Activated CD4-positive, alpha-beta T cell treated with anti-CD3 and anti-CD28 coated beads, Interleukin-2, amount 50 U/mL, for 48 hours (primary cell): ENCODE data around the gene ERH.
"Not testable (repeated sequence)": the region's sequence is repeated elsewhere in the genome, so short reads cannot be mapped to it uniquely, and the experiment has no call there.

Experiments used
- DNase-seq, 2 experiments: peaks; one replicate each; pipeline ENCODE4 v3.0.0-alpha.2; 2020

ERH gene

DNA sequence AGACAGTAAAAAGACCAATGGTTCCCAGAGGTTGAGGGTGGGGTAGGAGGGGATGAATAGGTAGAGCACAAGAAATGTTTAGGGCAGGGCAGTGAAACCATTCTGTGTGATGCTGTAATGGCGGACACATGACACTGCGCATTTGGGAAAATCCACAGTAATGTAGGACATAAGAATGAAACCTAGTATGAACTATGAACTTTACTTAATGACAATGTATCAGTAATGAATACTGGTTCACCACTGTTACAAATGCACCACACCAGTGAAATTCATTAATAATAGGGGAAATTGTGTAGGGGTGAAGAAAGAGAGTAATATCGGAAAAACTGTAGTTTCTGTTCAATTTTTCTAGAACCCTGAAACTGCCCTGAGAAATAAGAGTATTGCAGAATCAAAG lies 5.6 kb downstream of the ERH start:
- DNase-seq, result no peak

DNA sequence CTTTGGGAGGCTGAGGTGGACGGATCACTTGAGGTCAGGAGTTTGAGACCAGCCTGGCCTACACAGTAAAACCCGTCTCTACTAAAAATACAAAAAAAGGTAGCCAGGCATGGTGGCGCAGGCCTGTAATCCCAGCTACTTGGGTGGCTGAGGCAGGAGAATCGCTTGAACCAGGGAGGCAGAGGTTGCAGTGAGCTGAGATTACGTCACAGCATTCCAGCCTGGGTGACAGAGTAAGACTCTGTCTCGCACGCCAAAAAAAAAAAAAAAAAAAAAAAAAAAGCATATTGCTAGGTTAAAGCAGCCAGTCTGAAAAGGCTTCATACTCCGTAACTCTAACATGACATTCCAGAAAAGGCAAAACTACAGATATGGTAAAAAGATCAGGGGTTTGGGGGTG lies 6.7 kb downstream of the ERH start:
- not testable (repeated sequence) for DNase-seq

DNA sequence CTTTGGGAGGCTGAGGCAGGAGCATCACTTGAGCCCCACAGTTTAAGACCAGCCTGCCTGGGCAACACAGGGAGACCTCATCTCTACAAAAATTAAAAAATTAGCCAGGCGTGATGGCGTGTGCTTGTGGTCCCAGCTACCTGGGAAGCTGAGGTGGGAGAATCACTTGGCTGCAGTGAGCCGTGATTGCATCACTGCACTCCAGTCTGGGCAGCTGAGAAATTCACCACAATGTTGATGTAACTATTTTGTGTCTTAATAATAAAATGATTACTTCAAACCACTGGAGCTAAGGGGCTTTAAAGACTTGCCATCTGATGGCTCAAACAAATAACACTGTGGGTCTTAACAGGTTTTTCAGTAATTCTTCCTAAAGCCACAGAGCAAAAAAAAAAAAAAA lies 10.8 kb downstream of the ERH start:
- DNase-seq, result no peak

DNA sequence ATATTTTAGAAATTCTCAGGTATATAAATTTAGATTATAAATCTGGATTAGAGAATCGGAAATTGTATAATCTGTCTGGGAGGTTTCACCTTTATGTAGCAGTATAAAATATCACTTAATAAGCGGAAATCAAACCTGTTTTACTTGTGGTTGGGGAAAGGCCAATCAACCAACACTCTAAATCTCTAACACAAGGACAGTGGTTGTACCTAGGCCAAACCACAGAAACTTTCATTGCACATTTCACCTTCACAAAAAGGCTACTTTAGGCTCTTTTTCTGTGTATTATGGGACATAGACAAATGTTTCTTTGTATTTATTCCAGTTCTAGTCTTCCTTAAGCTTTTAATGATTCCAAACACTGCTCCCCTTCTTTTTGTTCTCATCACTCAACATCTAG lies 19.8 kb downstream of the ERH start:
- DNase-seq, result no peak

DNA sequence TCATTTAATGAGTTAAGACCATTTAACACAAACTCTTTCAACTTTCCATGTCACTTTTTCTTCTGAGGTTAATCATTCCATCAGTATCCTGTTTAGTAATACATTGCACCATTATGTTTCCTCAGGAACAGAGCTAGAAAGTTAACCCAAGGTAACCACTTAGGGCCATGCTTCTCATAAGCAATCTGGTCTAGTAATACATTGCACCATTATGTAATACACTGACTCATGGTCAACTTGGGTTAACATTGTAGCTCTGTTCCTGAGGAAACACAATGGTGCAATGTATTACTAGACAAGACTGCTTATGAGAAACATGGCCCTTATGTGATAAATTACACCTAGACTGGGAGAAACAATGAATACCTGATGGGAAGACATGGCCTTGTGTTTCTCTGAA lies 21.7 kb downstream of the ERH start:
- no peak for DNase-seq

DNA sequence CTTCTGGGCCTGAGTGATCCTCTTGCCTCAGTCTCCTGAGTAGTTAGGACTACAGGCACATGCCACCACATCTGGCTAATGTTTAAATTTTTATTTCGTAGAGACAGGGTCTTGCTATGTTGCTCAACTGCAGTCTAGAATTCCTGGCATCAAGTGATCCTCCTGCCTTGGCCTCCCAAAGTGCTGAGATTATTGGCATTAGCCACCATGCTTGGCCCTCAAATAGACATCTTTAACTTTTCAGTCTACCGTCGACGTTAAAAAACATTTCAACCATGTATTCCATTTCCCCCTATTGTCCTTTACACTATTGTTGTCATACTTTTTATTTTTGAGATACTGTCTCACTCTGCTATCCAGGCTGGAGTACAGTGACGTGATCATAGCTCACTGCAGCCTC lies 22.4 kb downstream of the ERH start:
- no peak for DNase-seq

DNA sequence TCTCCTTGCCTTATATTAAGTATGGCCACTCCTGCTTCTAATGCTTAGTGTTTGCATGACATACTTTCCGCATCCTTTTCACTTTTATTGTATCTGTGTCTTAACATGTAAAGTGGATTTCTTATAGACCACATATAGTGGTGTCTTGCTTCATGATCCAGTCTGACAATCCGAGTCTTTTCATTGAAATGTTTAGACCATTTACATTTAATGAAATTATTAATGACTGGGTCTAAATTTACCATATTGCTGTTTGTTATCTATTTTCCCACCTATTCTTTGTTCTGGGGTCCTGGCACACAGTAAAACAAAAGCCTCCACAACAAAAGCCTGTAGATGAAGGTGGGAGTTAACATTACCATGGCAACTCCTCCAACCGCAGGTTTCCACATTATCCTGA lies 22.9 kb downstream of the ERH start:
- no peak for DNase-seq

DNA sequence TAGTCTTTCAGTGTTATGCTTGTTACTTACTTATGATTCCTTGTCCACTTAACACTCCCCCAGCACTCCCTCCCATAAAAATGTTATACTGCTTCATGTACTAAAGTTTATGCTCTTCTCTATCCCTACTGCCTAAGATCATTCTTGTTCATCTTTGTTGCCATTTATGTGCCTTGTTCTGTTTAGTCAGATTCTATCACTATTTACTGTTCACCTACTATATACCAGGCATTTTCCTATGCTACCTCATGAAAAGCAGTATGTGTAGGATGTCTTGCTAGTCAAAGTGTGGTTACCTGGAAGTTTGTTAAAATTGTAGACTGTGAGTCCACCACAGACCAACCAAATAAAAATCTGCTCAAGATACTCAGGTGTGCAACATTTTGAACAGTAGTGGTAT lies 23.9 kb downstream of the ERH start:
- no peak for DNase-seq

DNA sequence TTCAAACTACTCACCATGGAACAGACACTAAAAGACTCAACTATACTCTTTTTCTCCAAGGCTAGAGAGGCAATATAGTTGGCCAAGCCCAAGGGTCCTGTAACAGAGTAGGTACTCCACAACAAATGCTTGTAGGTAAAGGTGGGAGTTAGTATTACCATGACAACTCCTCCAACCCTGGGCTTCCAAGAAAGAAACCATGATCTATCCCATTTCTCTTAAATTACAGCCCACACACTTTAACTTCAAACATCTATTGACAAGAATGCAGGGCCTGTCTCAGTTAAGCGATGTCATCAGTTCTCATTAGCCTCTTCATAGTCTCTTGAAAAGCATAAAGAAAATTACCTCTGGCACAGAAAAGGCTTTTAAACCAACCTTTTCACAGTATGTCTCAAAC lies 25.0 kb downstream of the ERH start:
- no peak for DNase-seq

DNA sequence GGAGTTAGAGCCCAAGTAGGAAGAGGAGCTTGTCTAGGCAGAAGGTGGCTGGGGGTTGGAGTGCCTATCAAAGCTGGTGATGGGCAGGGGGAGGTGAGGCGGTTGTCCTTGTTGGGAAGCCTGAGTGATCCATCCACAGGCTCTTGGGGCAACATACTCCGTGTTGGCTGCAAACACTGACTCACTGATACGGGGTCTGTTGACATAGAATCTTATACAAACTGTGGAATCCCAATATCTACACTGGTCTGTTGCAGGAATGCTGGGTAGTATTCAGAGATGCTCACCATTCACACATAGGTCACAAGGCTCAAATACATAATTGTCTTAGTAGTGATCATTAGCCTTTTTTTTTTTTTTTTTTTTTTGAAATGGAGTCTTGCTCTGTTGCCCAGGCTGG lies 26.0 kb downstream of the ERH start:
- DNase-seq, result no peak

DNA sequence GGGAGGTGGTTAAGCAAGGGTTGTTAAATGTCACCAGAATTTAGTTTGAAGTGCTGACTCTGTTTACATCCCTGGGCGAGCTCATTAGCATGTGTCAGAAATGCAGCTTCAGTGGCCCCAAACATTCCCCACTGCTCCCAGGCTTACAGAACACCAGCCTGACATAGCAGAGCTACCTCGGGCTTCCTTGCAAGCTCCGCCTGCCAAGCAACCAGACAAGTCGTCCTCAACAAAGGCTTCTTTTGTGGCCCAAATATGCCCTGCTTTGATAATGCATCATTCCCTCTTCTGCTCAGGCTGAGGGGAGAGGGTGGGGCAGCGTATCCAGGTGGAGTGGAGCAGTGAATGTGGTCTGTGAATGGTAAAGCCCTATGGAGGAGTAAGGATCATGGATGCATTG lies 28.0 kb downstream of the ERH start:
- DNase-seq, result no peak

DNA sequence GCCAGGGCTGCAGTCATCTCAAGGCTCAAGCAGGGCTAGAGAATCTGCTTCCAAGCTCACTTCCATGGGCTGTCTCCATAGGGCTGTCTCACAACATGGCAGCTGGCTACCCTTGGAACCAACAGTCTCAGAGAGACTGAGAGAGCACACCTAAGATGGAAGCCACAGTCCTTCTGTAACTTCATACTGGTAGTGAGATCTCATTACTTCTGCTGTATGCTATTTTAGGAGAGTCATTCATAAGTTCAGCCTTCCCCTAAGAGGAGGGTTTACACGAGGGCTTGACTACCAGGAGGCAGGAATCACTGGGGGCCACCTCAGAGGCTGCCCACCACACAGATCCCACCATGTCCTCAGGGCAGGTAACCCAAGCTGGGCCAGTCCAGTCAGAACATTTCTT lies 29.7 kb downstream of the ERH start:
- no peak for DNase-seq

DNA sequence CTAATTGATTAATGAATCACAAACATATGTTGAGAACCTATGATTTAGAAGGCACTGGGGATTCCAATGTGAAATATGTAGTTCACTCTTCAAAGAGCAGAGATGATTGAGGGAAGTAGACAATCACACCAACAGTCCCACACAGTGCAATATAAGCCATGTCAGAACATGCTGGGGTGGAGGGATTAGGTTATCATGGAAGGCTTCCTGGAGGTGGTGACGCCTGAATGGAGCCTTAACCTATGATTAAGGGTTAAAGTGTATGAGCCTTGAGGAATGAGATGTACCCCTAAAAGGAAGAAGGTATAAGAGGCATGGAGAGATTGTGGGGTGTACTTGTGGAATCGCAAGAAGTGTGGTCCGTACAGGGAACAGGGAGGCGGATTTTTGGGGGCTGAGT lies 31.3 kb downstream of the ERH start:
- DNase-seq, result no peak

DNA sequence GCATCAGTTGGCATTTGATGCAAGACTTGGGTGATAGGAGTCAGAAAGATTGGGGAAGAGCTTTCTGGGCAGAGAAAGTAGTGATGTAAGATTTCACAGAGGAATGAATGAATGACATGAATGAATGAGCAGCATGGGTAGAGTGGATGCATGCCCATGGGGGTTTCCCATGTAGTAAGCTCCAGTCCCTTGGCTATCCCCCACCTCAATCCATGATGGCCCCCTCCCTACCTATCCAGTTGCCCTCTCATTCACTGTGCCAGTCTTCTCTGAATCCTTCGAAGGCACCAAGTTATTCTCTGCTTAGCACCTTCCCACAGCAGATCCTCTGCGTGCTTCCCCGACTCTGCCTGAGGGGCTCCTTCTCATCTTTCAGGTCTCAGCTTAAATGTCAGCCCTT lies 32.0 kb downstream of the ERH start:
- DNase-seq, result no peak

DNA sequence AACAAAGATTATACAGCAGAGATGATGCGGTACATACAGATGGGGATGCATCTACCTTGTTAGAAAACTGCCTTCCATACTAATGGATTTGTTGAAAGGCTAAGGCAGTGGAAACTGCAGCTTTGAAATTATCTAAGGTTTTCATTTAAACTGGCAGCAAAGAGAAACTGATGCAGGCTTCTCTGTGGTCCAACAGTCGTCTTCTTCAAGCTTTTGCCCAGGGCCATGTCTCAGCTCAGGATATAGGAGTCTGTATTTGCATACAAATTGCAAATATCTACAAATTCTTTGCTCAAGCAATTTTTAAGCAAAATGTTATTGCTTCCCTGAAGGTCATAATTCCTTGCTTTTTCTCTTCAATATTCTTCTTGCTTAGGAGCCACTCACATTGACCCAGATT lies 33.7 kb downstream of the ERH start:
- no peak for DNase-seq

DNA sequence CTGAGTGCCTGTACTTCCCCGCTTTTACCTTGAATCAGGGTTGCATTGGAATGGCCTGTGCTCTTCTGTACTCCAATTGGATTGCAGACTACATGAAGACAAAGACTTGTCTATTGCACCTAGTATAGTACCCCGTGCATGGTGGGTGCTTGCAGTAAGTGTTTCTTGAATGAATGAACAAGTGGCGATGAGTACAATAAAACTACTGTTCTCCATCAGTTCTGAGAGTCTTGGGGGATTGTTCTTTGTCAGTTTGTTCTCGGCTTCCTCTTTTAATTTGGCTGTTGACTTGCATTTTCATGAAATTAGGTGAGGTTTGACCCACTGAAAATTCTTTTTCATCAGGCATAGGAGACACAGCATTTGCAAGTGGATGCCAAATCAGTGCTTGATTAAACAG lies 34.1 kb downstream of the ERH start:
- no peak for DNase-seq

DNA sequence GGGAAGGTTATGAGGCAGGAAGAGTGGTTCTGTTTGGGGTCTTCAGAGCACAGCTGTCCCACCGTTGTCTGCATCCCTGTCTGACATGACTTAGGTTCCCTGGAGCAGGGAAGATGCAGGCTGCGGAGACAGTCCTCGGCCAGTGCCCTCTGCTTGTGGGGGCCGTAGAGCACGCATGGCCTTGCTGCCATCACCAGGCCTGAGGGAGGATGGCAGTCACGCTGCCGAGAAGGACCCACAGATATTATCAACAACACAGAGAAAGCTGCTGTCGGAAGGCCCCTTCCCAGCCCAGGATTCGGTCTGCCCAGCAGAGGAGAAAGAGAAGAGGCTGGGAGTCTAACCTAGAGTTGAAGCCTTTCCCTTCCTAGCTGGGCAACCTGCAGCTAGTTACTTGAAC lies 35.0 kb downstream of the ERH start:
- no peak for DNase-seq

DNA sequence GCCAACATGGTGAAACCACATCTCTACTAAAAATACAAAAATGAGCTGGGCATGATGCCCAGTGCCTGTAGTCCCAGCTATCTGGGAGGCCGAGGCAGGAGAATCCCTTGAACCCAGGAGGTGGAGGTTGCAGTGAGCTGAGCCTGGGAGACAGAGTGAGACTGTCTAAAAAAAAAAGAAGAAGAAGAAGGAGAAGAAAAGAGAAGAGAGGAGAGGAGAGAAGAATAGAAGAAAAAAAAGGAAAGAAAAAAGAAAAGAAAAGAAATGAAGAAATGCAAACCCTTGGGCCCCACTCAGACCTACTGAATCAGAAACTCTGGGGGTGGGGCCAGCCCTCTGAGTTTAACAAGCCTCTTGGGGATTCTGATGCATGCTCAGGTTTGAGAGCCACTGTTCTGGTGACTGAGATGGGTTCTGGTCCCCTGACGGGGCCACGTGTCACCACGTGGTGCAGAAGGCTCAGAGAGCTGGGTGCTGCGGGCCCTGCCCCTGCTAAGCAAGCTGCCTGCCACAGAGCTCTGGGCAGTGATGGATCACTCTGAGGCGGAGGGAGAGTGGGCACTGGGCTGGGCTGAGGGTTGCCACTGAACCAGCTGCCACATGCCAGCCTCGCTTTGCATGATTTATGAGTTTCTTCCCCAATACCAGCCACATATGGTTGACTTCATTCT lies 37.5 kb downstream of the ERH start:
- peak in 1 of 2 experiments; percentile 25 for DNase-seq

DNA sequence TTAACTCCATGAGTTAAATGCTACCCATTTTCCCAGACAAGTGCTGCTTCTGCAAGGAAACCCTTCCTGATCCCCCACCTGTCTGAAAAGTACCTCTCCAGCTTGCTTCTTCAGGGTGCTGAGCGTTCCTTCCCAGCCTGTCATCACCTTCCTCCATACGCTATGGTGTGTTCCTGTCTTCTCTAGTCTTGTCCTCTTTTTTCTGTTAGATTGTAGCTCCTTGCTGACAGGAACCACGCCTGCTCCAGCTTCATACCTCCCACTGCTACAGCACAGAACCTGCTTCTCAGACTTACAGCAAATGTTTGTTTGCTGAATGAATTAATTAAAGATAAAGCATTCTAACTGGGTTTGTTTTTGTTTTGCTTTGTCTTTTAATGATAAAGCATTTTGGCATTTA lies 39.1 kb downstream of the ERH start:
- no peak for DNase-seq

DNA sequence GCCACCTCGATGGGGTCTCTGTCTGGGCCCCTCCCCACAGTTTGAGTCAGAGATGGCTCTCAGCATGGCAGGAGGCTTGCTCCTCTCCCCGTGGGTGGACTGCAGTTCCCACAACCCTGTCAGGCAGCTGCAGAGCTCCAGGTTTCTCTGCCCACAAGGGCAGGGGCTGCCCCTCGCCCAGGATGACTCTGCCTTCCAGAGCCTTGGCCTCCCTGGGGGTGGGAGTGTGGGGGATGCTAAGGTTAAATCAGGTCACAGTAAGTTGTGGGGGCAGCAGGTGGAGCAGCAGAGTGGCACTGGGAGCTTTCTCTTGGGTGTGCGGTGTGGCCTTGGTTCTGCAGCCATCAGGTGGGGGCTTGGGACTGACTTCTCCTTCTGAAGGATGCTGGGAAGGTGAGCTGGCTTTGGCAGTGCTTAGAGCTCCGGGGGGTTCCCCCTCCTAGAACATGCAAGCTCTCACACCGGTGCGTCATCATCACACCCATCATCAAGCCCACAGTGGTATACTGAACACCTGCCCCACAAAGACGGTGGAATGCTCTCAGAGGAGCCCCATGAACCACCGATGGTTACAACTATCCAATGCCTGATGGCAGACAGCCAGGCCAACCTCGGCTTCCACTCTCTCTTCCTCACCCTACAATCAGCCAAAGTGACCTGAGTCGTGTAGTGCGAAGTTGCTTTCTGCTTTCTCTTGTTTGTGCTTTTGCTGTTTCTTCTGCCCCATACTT lies 39.7 kb downstream of the ERH start:
- peak; percentile 54 to 69 for DNase-seq

DNA sequence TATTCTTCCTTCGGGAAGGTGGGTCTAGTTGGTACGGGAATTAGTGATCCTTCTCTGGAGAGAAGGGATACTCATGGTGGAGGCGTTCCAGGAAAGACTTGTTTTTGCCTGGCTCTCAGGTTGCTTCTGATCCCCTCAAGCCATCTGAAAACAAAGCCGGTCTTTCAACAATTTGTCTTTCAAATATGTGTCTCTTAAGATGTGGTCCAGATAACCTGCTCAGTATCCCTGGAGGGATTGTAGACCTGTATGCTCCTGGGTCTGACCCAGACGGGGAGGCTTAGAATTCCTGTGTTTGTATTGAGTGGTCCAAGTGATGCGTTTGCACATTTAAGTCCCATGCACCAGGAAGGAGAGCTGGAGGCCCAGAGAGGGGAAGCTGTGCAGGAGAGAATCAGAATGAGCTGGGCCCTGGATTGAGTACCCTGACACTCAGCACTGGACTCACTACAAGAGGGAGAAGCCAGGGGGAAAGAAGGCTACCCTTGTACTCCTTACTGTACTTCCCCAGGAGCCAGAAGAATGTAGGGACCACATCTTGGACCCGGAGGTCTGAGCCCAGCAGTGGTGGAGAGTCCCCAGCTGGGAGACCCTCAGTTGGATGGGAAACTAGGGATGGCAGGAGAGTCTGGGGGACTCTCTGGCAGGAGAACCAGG lies 40.4 kb downstream of the ERH start:
- DNase-seq, result no peak

DNA sequence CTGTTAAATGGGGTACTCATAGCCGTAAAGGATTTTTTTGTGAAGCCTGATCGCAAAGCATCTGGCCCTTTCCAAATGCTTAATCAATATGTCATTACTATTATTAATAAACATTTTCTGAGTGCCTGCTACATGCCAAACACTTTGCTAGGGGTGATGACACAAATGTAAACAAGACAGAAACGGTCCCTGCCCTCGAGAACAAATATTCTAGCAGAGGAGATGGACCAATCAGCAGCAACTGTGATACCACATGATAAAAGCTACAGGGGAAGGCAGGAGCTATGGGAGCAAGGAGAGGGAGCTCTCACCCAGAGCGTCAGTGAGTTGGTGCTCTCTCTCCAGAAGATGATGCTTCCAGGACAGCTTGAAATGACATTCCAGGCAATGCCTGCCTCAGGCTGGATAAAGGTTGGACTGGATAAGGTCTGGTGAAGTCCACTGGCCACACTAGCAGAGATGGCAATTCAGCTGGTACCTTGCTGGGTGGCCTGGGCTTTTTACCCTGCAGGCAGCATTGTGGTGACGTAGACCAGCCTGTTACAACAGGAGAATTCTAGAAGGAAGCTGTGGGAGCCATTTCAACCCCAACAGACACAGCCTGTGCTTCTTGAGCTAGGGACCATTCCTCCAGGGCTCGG lies 41.1 kb downstream of the ERH start:
- DNase-seq, result no peak

DNA sequence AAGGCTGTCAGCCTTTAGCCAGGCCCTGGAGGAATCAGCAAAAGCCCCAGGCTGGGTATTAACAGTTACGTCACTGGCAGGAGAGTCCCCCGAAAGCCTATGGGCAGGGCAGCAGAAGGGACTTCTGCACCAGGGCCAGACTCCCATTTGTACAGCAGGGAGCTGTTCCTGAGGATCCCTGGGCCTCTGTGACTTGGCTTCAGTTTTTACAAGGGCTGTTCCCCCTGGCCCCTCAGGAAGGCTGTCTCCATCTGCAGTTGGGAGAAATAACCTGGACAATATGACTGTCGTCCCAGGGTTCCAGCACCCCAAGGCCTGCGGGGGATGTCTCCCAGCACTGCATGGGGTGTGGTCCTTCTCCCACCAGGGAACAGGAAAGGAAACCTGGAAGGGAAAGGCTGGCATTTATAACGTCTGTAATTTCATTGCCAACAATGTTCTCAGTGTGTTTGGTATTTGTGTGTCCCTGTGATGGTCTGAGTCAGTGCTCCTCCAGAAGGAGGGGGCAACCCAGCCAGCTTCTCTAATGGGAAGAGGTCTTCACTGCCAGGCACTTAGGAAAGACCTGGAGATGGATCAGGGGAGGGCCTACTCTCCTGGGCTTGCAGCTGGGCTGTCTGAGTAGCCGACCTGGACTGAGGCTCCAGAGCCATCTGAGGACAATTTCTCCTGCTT lies 42.4 kb downstream of the ERH start:
- DNase-seq, result no peak
